Measurements from ENCODE around the gene SLC36A2.

Gene SLC36A2

DNA sequence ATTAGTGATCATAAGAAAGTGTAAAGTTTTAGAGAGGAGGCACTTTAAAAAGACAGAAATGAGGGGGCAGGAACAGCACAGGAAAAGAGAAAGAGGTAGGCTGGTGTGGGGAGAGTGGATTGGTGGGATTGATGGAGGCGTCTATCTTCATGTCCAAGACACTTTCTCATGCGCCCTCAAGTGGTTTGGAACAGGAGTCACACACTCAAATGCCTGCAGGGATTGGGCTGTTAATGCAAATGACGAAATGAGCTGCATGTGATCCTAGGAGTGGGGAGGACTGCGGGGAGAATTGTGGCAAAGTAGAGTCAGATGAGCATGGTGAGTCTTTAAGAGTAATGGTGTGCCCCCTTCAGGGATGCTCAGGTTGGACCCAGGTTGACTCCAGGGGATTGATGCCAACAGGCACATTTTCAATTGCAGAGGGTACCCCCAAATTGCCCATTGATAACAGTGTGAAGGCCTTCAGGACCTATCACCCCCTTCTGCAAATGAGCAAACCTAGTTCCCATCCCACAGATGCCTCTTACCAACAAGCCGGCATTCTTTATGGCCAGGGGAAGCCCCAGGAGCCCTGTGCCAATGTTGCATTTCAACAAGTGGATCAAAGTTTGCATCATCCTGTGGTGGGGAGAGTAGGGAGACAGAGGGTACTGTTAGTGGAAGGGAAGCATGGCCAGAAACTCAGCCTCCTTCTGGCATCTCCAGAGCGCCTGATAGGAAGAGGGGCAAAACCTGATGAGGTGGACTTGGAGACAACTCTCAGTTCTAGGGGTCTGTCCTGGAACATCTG lies 49.1 kb downstream of the SLC36A2 start:
- TF ChIP-seq, protein P1, sequence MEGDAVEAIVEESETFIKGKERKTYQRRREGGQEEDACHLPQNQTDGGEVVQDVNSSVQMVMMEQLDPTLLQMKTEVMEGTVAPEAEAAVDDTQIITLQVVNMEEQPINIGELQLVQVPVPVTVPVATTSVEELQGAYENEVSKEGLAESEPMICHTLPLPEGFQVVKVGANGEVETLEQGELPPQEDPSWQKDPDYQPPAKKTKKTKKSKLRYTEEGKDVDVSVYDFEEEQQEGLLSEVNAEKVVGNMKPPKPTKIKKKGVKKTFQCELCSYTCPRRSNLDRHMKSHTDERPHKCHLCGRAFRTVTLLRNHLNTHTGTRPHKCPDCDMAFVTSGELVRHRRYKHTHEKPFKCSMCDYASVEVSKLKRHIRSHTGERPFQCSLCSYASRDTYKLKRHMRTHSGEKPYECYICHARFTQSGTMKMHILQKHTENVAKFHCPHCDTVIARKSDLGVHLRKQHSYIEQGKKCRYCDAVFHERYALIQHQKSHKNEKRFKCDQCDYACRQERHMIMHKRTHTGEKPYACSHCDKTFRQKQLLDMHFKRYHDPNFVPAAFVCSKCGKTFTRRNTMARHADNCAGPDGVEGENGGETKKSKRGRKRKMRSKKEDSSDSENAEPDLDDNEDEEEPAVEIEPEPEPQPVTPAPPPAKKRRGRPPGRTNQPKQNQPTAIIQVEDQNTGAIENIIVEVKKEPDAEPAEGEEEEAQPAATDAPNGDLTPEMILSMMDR (IDR thresholded peaks at IDR 0.05; ENCODE audit: low read depth, low read length, missing control alignments) = peak; percentile 60
- no peak overlapping the region for H3K4me3 ChIP-seq (ENCODE audit: low read depth, low read length)
- no peak for DNase-seq (ENCODE audit: low read depth)

DNA sequence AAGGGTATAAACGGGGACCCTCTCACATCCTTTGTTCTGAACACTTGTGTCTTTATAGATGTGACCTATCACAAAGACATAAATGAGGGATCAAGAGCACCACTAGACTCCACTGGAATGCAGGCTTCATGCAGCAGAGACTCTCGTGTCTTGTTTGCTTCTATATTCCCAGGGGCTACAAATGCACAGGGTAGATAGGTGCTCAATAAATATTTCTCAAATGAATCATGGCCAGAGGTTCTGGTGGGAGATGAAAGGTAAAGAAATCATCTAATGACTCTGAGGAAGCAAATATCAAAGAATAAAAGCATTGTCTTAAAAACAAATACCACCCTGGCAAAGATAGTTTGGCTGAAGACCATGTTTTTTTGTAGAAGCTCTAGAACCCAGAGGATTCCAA lies 50.4 kb downstream of the SLC36A2 start:
- TF ChIP-seq, protein P1 (IDR thresholded peaks at IDR 0.05; ENCODE audit: low read depth, low read length, missing control alignments) = no peak
- DNase-seq (ENCODE audit: low read depth) = no peak
- H3K4me3 ChIP-seq (ENCODE audit: low read depth, low read length) = no peak overlapping the region

DNA sequence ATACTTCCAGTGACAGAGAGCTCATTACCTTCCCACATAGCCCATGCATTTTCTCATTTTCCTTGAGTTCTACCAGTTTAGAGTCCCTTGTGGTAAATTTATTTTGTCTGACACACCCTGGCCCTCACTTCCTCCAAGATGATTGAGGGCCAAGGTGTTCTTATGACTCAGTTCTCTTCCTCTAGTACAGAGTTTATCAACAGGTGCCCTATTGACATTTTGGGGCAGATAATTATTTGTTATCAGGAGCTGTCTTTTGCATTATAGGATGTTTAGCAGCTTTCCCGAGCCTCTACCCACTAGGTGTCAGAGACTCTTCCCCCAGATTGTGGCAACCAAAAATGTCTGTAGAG lies 50.9 kb downstream of the SLC36A2 start:
- no peak for DNase-seq (ENCODE audit: low read depth)
- H3K4me3 ChIP-seq (ENCODE audit: low read depth, low read length) = no peak overlapping the region
- TF ChIP-seq, protein P1 (IDR thresholded peaks at IDR 0.05; ENCODE audit: low read depth, low read length, missing control alignments) = no peak

DNA sequence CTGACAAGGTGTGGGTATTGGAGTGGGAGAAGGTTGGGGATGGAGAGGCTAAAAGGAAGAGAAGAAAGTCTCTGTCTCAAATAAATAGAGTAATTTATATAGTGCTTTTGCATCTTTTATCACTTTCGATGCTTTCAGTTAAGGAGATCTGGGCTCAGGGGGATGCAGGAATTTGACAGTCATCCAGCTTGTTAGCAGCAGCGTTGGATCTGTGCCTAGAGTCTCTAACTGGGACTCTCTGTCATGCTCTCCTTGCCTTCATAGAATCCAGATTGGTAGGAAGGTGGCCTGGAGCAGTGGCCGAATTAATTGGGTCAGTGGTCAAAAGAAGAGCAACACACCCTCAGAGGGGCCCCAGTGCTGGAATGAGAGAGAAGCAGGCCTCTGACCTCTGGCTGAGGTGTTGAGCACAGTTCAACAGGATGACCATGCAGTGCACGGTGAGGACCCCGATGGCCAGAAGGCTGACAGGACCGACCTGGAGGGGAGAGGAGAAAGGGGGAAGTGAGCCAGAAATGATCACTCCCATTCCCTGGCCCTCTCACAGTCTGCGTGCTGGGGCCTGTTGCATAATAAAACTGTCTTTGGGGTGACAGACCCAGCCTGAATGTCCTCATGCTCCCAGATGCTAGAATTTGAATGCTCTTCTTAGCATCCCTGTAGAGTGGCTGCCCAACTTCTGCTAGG lies 51.4 kb downstream of the SLC36A2 start:
- H3K4me3 ChIP-seq (ENCODE audit: low read depth, low read length) = no peak overlapping the region
- TF ChIP-seq, protein P1 (IDR thresholded peaks at IDR 0.05; ENCODE audit: low read depth, low read length, missing control alignments) = no peak
- DNase-seq (ENCODE audit: low read depth) = no peak

DNA sequence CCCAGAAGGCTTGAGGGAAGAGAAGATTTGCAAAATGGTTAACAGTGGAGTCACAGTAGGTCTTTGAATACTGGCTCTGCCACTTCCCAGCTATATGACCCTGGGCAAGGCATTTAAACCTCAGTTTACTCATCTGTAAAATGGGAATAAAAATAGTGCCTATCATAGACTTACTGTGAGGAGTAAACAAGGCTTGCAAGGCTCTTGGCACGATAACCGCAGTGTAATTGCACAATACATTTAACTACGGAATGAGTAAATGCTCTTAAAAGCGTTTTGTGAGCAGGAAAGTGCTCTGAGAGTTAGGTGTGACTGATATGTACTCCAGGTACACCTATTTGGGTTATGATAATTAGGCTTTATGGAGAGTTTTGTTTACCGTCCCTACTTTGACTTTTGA lies 52.2 kb downstream of the SLC36A2 start:
- DNase-seq (ENCODE audit: low read depth) = no peak
- H3K4me3 ChIP-seq (ENCODE audit: low read depth, low read length) = no peak overlapping the region
- TF ChIP-seq, protein P1 (IDR thresholded peaks at IDR 0.05; ENCODE audit: low read depth, low read length, missing control alignments) = no peak

DNA sequence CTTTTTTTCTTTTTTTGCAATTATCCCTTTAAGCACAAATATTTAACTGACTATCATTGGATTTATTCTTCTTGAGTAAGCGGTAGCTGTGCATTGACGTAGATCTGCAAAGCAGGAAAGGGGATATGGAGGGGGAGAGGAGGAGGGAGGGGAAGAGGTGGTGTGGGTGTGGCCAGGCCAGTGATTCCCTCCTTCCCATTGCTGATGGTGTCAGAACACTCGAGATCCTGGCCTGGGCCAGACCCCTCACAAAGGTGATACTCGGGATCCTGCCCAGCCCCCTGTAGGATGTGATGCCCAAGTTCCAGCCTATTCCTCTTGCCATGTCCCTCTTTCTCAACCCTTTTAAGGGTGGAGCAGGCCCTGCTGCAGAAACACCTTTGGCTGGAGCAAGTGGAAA lies 53.7 kb downstream of the SLC36A2 start:
- no peak for DNase-seq (ENCODE audit: low read depth)
- H3K4me3 ChIP-seq (ENCODE audit: low read depth, low read length) = no peak overlapping the region
- TF ChIP-seq, protein P1 (IDR thresholded peaks at IDR 0.05; ENCODE audit: low read depth, low read length, missing control alignments) = no peak

All from GM12864 (cell line).